Measurements from ENCODE around the gene SMAD7.

DNA sequence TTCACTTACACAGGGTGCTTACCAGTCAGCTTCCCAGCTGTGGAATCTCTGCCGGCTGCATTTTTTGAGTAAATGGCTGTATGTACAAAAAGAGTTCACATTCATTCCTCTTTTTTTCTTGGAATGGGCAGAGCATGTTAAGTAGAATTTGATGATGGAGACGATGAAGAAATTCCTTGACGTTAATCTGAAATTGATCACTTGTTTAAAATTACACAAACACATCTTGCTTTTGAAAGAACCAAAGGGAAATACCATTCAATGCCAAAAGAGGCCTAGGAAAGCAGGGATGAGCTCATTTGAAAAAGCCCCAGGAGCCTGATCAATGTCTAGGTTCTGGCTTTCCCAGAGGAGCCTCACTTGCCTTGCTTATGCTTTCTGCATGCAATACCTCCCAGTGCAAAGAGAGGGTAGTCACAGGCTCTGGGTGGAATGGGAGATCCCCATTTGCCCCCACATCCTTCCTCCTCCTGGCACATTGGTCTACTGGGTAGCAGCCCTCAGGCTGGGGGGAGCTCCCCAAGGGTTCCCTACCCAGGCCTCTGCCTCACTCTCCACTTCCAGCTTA, 12.3 kb upstream of the SMAD7 start:
- TF ChIP-seq, protein P1, sequence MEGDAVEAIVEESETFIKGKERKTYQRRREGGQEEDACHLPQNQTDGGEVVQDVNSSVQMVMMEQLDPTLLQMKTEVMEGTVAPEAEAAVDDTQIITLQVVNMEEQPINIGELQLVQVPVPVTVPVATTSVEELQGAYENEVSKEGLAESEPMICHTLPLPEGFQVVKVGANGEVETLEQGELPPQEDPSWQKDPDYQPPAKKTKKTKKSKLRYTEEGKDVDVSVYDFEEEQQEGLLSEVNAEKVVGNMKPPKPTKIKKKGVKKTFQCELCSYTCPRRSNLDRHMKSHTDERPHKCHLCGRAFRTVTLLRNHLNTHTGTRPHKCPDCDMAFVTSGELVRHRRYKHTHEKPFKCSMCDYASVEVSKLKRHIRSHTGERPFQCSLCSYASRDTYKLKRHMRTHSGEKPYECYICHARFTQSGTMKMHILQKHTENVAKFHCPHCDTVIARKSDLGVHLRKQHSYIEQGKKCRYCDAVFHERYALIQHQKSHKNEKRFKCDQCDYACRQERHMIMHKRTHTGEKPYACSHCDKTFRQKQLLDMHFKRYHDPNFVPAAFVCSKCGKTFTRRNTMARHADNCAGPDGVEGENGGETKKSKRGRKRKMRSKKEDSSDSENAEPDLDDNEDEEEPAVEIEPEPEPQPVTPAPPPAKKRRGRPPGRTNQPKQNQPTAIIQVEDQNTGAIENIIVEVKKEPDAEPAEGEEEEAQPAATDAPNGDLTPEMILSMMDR (IDR thresholded peaks at IDR 0.05 in 4 of 5, conservative IDR thresholded peaks at IDR 0.05 in 1 of 5), result no peak
- TF ChIP-seq POLR2A (IDR thresholded peaks at IDR 0.05), result no peak

Measured in gastrocnemius medialis (tissue), 4 donors.